Measurements from ENCODE around the gene GSE1.

GSE1 gene

GRCh38 chr16:85612801-85613603 lies at the start of gene GSE1:
TSS of gene GSE1 (plus strand) at chr16:85613322. CDS start at chr16:85613392, 70 bp downstream.
- H3K4me3 ChIP-seq (replicated peaks; ENCODE audit: low read depth, low read length) = peak within 1 kb of the TSS; percentile 48
- peak; percentile 57 for DNase-seq (ENCODE audit: extremely low read depth, low read depth)
- TF ChIP-seq CTCF (IDR thresholded peaks at IDR 0.05; ENCODE audit: low read depth, low read length, missing control alignments) = no peak

GRCh38 chr16:85563515-85564276 lies 49.4 kb upstream of the GSE1 start:
- no peak for TF ChIP-seq CTCF (IDR thresholded peaks at IDR 0.05; ENCODE audit: low read depth, low read length, missing control alignments)
- no peak overlapping the region for H3K4me3 ChIP-seq (replicated peaks; ENCODE audit: low read depth, low read length)
- no peak for DNase-seq (ENCODE audit: extremely low read depth, low read depth)

GRCh38 chr16:85564277-85565051 lies 48.7 kb upstream of the GSE1 start:
- peak; percentile 69 for TF ChIP-seq CTCF (IDR thresholded peaks at IDR 0.05; ENCODE audit: low read depth, low read length, missing control alignments)
- no peak overlapping the region for H3K4me3 ChIP-seq (replicated peaks; ENCODE audit: low read depth, low read length)
- DNase-seq (ENCODE audit: extremely low read depth, low read depth) = no peak

- TF ChIP-seq CTCF (IDR thresholded peaks at IDR 0.05; ENCODE audit: low read depth, low read length, missing control alignments) = no peak
- DNase-seq (ENCODE audit: extremely low read depth, low read depth) = no peak
- no peak overlapping the region for H3K4me3 ChIP-seq (replicated peaks; ENCODE audit: low read depth, low read length)
Observed at GRCh38 chr16:85565340-85565739, 47.8 kb upstream of the GSE1 start.

GRCh38 chr16:85565801-85566526 lies 47.2 kb upstream of the GSE1 start:
- no peak for TF ChIP-seq CTCF (IDR thresholded peaks at IDR 0.05; ENCODE audit: low read depth, low read length, missing control alignments)
- no peak for DNase-seq (ENCODE audit: extremely low read depth, low read depth)
- H3K4me3 ChIP-seq (replicated peaks; ENCODE audit: low read depth, low read length) = no peak overlapping the region

- no peak for DNase-seq (ENCODE audit: extremely low read depth, low read depth)
- no peak for TF ChIP-seq CTCF (IDR thresholded peaks at IDR 0.05; ENCODE audit: low read depth, low read length, missing control alignments)
- H3K4me3 ChIP-seq (replicated peaks; ENCODE audit: low read depth, low read length) = no peak overlapping the region
Observed at GRCh38 chr16:85566561-85567100, 46.5 kb upstream of the GSE1 start.

All from HFF-Myc (cell line).